ENCODE data around the gene GMNN.

GMNN gene

GRCh38 chr6:24829657-24830056, 54.9 kb downstream of the GMNN start:
- no peak overlapping the region for H3K4me3 Mint-ChIP-seq
- peak overlapping the region in 1 of 2 donors; percentile 26 for H3K27ac Mint-ChIP-seq
- H3K4me1 Mint-ChIP-seq (ENCODE audit: low read depth in 2 of 2): peaks cover 20 to 38% of the 10 kb centered on the region in 2 donors
- no peak for DNase-seq
- no peaks in the 10 kb centered on the region for H3K9me3 Mint-ChIP-seq
- no peak for ATAC-seq (replicated peaks)
- no peaks in the 10 kb centered on the region for H3K27me3 Mint-ChIP-seq
- H3K36me3 Mint-ChIP-seq (ENCODE audit: insufficient read depth): peaks cover 100% of the 10 kb centered on the region

GRCh38 chr6:24831771-24832716, 57.3 kb downstream of the GMNN start:
- Mint-ChIP-seq H3K4me1 (ENCODE audit: low read depth in 2 of 2) (peaks cover 18 to 32% of the 10 kb centered on the region in 2 donors), H3K27ac (peak overlapping the region; percentile 66 to 94)

GRCh38 chr6:24832794-24833193, 58.1 kb downstream of the GMNN start:
- Mint-ChIP-seq H3K27ac (peak overlapping the region in 1 of 2 donors; percentile 94), H3K27me3 (no peaks in the 10 kb centered on the region), H3K4me1 (ENCODE audit: low read depth in 2 of 2) (peaks cover 11 to 27% of the 10 kb centered on the region in 2 donors), H3K9me3 (no peaks in the 10 kb centered on the region), H3K4me3 (no peak overlapping the region), H3K36me3 (ENCODE audit: insufficient read depth) (peaks cover 89% of the 10 kb centered on the region)
- ATAC-seq (replicated peaks) (no peak), DNase-seq (no peak)

More at GRCh38 chr6:24831771-24832716, 57.3 kb downstream of the GMNN start:
- H3K9me3 Mint-ChIP-seq: no peaks in the 10 kb centered on the region
- H3K27me3 Mint-ChIP-seq: no peaks in the 10 kb centered on the region
- no peak overlapping the region for H3K4me3 Mint-ChIP-seq
- peaks cover 90% of the 10 kb centered on the region for H3K36me3 Mint-ChIP-seq (ENCODE audit: insufficient read depth)
- DNase-seq (no peak), ATAC-seq (replicated peaks) (no peak)

- H3K4me1 Mint-ChIP-seq (ENCODE audit: low read depth in 2 of 2): peaks cover 13 to 29% of the 10 kb centered on the region in 2 donors
- H3K9me3 Mint-ChIP-seq: no peaks in the 10 kb centered on the region
- H3K36me3 Mint-ChIP-seq (ENCODE audit: insufficient read depth): peaks cover 89% of the 10 kb centered on the region
- peak overlapping the region; percentile 87 to 89 for H3K27ac Mint-ChIP-seq
- H3K27me3 Mint-ChIP-seq: no peaks in the 10 kb centered on the region
- no peak for ATAC-seq (replicated peaks)
- DNase-seq: no peak
- H3K4me3 Mint-ChIP-seq: peak overlapping the region in 1 of 2 donors; percentile 46
These were observed 59.1 kb downstream of the GMNN start for GRCh38 chr6:24833711-24834386.
